Immature natural killer cell (primary cell): Measurements from ENCODE around the gene DHRS11. TPM values are rescaled to one million over a fixed set of nuclear protein-coding genes. Genes with fewer than 3 reads are reported as not detected.
A peak's percentile ranks its signal among the peaks of the same experiment; 100 is the strongest.

Experiments used
- DNase-seq, 3 donors: peaks; one replicate each; pipeline ENCODE4 v3.0.0; 2022; ENCODE audit warnings: mixed read lengths in 1 of 3
- H3K27ac Mint-ChIP-seq, 6 donors: one replicate each; pipeline ENCODE4 v1.8.0; 2020; ENCODE audit warnings: mixed read lengths in 6 of 6, mild to moderate bottlenecking in 5 of 6, inconsistent platforms in 4 of 6, moderate library complexity in 3 of 6
- H3K27me3 Mint-ChIP-seq, 3 donors: one replicate each; pipeline ENCODE4 v1.8.0; 2020 to 2021; ENCODE audit warnings: low read depth in 3 of 3, mild to moderate bottlenecking in 3 of 3, mixed read lengths in 3 of 3, moderate library complexity in 3 of 3, inconsistent platforms in 1 of 3
- H3K36me3 Mint-ChIP-seq, 3 donors: one replicate each; pipeline ENCODE4 v1.8.0; 2020; ENCODE audit warnings: mixed read lengths in 3 of 3, inconsistent platforms in 2 of 3, mild to moderate bottlenecking in 2 of 3
- H3K4me1 Mint-ChIP-seq, 2 donors: one replicate each; pipeline ENCODE4 v1.8.0; 2020; ENCODE audit warnings: inconsistent platforms in 2 of 2, mild to moderate bottlenecking in 2 of 2, mixed read lengths in 2 of 2, moderate library complexity in 1 of 2
- H3K4me3 Mint-ChIP-seq, 5 donors: one replicate each; pipeline ENCODE4 v1.8.0; 2020; ENCODE audit warnings: mild to moderate bottlenecking in 5 of 5, mixed read lengths in 5 of 5, inconsistent platforms in 3 of 5, moderate library complexity in 3 of 5
- H3K9me3 Mint-ChIP-seq, 6 donors: one replicate each; pipeline ENCODE4 v1.8.0; 2020; ENCODE audit warnings: mild to moderate bottlenecking in 6 of 6, mixed read lengths in 6 of 6, inconsistent platforms in 4 of 6, moderate library complexity in 3 of 6
- polyA plus RNA-seq, 3 donors: library from polyadenylated mRNA; unstranded; fragments of 300-500 nt; fragmentation: Illumina TruSeq; gene quantifications; one replicate each; pipeline ENCODE4 v1.2.3, GENCODE V29; 2021

DHRS11 gene
- polyA plus RNA-seq = 1 to 10 TPM in 2 of 3 donors, not detected in 1; 3.3 to 6.0 TPM

GRCh38 chr17:36591434-36592315 is at the start of gene DHRS11:
DHRS11 (plus strand) TSS chr17:36591879; CDS start chr17:36592010, 131 bp downstream.
- Mint-ChIP-seq H3K36me3 (peaks cover 0 to 9% (median 3%) of the 10 kb centered on the region in 3 donors), H3K4me3 (peak within 1 kb of the TSS; percentile 76 to 83 (median 77)), H3K9me3 (no peaks in the 10 kb centered on the region), H3K27ac (peak within 1 kb of the TSS; percentile 47 to 90 (median 67)), H3K4me1 (peaks cover 21 to 30% of the 10 kb centered on the region in 2 donors), H3K27me3 (peaks cover 1 to 3% (median 2%) of the 10 kb centered on the region in 3 donors)
- DNase-seq = peak; percentile 65 to 69 (median 68)

- H3K27ac Mint-ChIP-seq = peak overlapping the region in 1 of 6 donors; percentile 40
- no peaks in the 10 kb centered on the region for H3K9me3 Mint-ChIP-seq
- H3K4me3 Mint-ChIP-seq = peak overlapping the region in 1 of 5 donors; percentile 27
- peaks cover 26 to 34% of the 10 kb centered on the region in 2 donors for H3K4me1 Mint-ChIP-seq
- DNase-seq = no peak
- peaks cover 6 to 18% (median 6%) of the 10 kb centered on the region in 3 donors for H3K27me3 Mint-ChIP-seq
- no peaks in the 10 kb centered on the region for H3K36me3 Mint-ChIP-seq
Measured at GRCh38 chr17:36542755-36543154, 48.9 kb upstream of the DHRS11 start.

GRCh38 chr17:36544044-36544306 is 47.7 kb upstream of the DHRS11 start:
- no peaks in the 10 kb centered on the region for H3K9me3 Mint-ChIP-seq
- peaks cover 35 to 45% of the 10 kb centered on the region in 2 donors for H3K4me1 Mint-ChIP-seq
- no peaks in the 10 kb centered on the region for H3K36me3 Mint-ChIP-seq
- H3K27ac Mint-ChIP-seq = peak overlapping the region; percentile 97 to 99 (median 99)
- H3K27me3 Mint-ChIP-seq = peaks cover 8 to 22% (median 9%) of the 10 kb centered on the region in 3 donors
- no peak for DNase-seq
- H3K4me3 Mint-ChIP-seq = peak overlapping the region; percentile 93 to 97 (median 96)

GRCh38 chr17:36544307-36545076 is 47.2 kb upstream of the DHRS11 start, which contains the start of gene GGNBP2:
GGNBP2 (plus strand) TSS chr17:36544919; CDS start chr17:36545725, 806 bp downstream.
- H3K9me3 Mint-ChIP-seq = no peaks in the 10 kb centered on the region
- H3K4me3 Mint-ChIP-seq = peak within 1 kb of the TSS; percentile 93 to 97 (median 96)
- peak; percentile 88 to 95 (median 90) for DNase-seq
- peak within 1 kb of the TSS; percentile 97 to 99 (median 99) for H3K27ac Mint-ChIP-seq
- H3K36me3 Mint-ChIP-seq = no peaks in the 10 kb centered on the region
- peaks cover 36 to 50% of the 10 kb centered on the region in 2 donors for H3K4me1 Mint-ChIP-seq
- H3K27me3 Mint-ChIP-seq = peaks cover 8 to 22% (median 9%) of the 10 kb centered on the region in 3 donors

- Mint-ChIP-seq H3K4me1 (peaks cover 41 to 51% of the 10 kb centered on the region in 2 donors), H3K9me3 (no peaks in the 10 kb centered on the region), H3K27ac (peak overlapping the region; percentile 85 to 99 (median 99)), H3K4me3 (peak overlapping the region; percentile 93 to 97 (median 96)), H3K36me3 (no peaks in the 10 kb centered on the region), H3K27me3 (peaks cover 8 to 22% (median 9%) of the 10 kb centered on the region in 3 donors)
- no peak for DNase-seq
Measured at GRCh38 chr17:36545077-36545464, 46.6 kb upstream of the DHRS11 start.

- peak; percentile 97 to 98 (median 97) for DNase-seq
- Mint-ChIP-seq H3K4me1 (peaks cover 48 to 58% of the 10 kb centered on the region in 2 donors), H3K27ac (peak overlapping the region; percentile 91 to 99 (median 95)), H3K4me3 (peak overlapping the region; percentile 89 to 97 (median 93)), H3K36me3 (peaks cover 0 to under 1% (median 0%) of the 10 kb centered on the region in 3 donors), H3K27me3 (peaks cover 8 to 23% (median 9%) of the 10 kb centered on the region in 3 donors), H3K9me3 (no peaks in the 10 kb centered on the region)
Measured at GRCh38 chr17:36545465-36546417, 45.9 kb upstream of the DHRS11 start.

- H3K4me1 Mint-ChIP-seq = peaks cover 53 to 64% of the 10 kb centered on the region in 2 donors
- no peaks in the 10 kb centered on the region for H3K9me3 Mint-ChIP-seq
- peak overlapping the region; percentile 89 to 97 (median 93) for H3K4me3 Mint-ChIP-seq
- H3K27me3 Mint-ChIP-seq = peaks cover 8 to 24% (median 9%) of the 10 kb centered on the region in 3 donors
- peaks cover 0 to 4% (median 0%) of the 10 kb centered on the region in 3 donors for H3K36me3 Mint-ChIP-seq
- H3K27ac Mint-ChIP-seq = peak overlapping the region; percentile 91 to 99 (median 95)
- DNase-seq = peak in 1 of 3 donors; percentile 7
Measured at GRCh38 chr17:36546418-36547093, 45.1 kb upstream of the DHRS11 start.

- Mint-ChIP-seq H3K4me1 (peaks cover 61 to 76% of the 10 kb centered on the region in 2 donors), H3K27ac (peak overlapping the region; percentile 45 to 81 (median 63)), H3K4me3 (peak overlapping the region in 4 of 5 donors; percentile 30 to 62 (median 44)), H3K27me3 (peaks cover 7 to 24% (median 8%) of the 10 kb centered on the region in 3 donors), H3K36me3 (peaks cover 0 to 4% (median 0%) of the 10 kb centered on the region in 3 donors), H3K9me3 (no peaks in the 10 kb centered on the region)
- no peak for DNase-seq
Measured at GRCh38 chr17:36547776-36548175, 43.9 kb upstream of the DHRS11 start.

- Mint-ChIP-seq H3K27ac (peak overlapping the region; percentile 11 to 79 (median 64)), H3K4me1 (peaks cover 70 to 92% of the 10 kb centered on the region in 2 donors)
- DNase-seq = peak; percentile 14 to 34 (median 29)
Measured at GRCh38 chr17:36550491-36551417, 40.9 kb upstream of the DHRS11 start.

GRCh38 chr17:36553459-36553858 is 38.2 kb upstream of the DHRS11 start:
- Mint-ChIP-seq H3K36me3 (peaks cover 9 to 18% (median 11%) of the 10 kb centered on the region in 3 donors), H3K4me3 (peak overlapping the region in 2 of 5 donors; percentile 13 to 16), H3K27me3 (peaks cover 2 to 8% (median 4%) of the 10 kb centered on the region in 3 donors), H3K27ac (peak overlapping the region in 1 of 6 donors; percentile 73), H3K4me1 (peaks cover 56 to 82% of the 10 kb centered on the region in 2 donors), H3K9me3 (no peaks in the 10 kb centered on the region)
- DNase-seq = no peak

More at GRCh38 chr17:36550491-36551417, 40.9 kb upstream of the DHRS11 start:
- Mint-ChIP-seq H3K27me3 (peaks cover 2 to 11% (median 3%) of the 10 kb centered on the region in 3 donors), H3K36me3 (peaks cover 0 to 4% (median 3%) of the 10 kb centered on the region in 3 donors), H3K9me3 (no peaks in the 10 kb centered on the region), H3K4me3 (peak overlapping the region; percentile 29 to 65 (median 40))

GRCh38 chr17:36566081-36566480 is 25.6 kb upstream of the DHRS11 start:
- H3K9me3 Mint-ChIP-seq = no peaks in the 10 kb centered on the region
- peaks cover 12 to 32% of the 10 kb centered on the region in 2 donors for H3K4me1 Mint-ChIP-seq
- peaks cover 12 to 27% (median 14%) of the 10 kb centered on the region in 3 donors for H3K36me3 Mint-ChIP-seq
- H3K27me3 Mint-ChIP-seq = peaks cover 0 to 6% (median 0%) of the 10 kb centered on the region in 3 donors
- no peak for DNase-seq
- H3K27ac Mint-ChIP-seq = no peak overlapping the region
- H3K4me3 Mint-ChIP-seq = no peak overlapping the region
